NCI-H2029 treated with DMSO at 0.1 percent for 48 hours (cell line): ENCODE measurements around the gene SORCS2.

Experiments
- DNase-seq: peaks from one replicate; lab custom pipeline; 2025; lab: John Stamatoyannopoulos, UW

Gene SORCS2

GRCh38 chr4:7530082-7530481 lies 337.7 kb downstream of the SORCS2 start:
- no peak for DNase-seq

- no peak for DNase-seq
Measured at GRCh38 chr4:7530932-7531639, 338.7 kb downstream of the SORCS2 start.

- no peak for DNase-seq
Measured at GRCh38 chr4:7531640-7531994, 339.3 kb downstream of the SORCS2 start.

GRCh38 chr4:7532043-7532442 lies 339.7 kb downstream of the SORCS2 start:
- DNase-seq: no peak

DNA sequence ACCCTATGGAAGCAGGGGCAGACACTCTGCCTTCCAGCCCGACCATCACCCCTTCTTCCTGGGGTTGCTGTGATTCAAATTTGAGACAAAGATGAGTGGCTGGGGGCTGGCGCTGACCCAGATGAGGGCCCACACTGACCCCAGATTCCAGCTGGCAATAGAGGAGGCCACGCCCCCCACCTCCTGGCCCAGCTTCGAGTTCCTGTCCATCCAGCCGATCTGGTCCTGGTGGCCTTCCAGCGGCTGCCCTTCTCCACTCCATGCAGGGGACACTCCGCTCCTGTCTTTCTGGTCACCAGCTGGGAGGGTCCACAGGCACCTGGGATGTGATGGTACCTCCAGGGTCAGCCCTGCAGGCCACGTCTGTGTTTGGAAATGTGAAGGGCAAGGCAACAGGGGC lies 340.9 kb downstream of the SORCS2 start:
- no peak for DNase-seq

DNA sequence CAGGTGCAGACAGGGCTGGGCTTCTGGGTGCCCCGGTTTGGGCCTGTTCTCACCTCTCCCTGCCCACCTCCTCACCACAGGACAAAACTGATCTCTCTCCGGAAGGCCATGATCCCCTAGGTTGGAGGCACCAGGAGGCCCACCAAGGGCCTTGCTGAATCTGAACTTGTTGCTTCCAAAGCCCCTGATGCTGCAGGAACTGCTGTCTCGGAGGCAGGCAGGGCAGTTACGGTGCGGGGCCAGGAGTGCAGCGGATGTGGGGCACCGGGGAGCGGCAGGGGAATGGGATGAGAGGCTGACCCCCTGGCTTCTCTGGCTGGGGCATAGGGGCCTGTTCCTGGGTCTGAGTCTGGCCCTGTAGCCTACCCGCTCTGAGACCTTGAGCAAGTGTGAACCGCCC lies 342.8 kb downstream of the SORCS2 start:
- no peak for DNase-seq

GRCh38 chr4:7535619-7536018 lies 343.3 kb downstream of the SORCS2 start:
- DNase-seq: no peak

- DNase-seq: no peak
Measured at GRCh38 chr4:7536876-7537275, 344.5 kb downstream of the SORCS2 start.

GRCh38 chr4:7537853-7538400 lies 345.6 kb downstream of the SORCS2 start:
- DNase-seq: no peak

DNA sequence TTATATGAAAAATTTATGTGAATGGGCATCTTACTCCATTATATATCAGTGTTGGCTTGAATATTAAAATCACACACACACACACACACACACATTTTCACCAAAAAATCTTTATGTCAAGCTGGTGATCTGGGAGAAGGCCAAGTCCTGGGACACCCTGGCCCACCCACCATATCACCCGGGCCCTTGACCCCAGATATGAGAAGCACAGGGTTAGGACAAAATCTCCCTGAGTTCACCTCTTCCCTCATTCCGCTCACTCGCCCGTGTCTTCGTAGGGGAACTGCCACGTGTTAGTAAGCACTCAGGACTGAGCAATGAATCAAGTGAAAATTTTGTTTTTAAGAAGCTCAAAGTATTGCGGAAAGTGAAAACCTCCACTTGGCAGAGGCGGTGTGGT lies 346.2 kb downstream of the SORCS2 start:
- DNase-seq: no peak

DNA sequence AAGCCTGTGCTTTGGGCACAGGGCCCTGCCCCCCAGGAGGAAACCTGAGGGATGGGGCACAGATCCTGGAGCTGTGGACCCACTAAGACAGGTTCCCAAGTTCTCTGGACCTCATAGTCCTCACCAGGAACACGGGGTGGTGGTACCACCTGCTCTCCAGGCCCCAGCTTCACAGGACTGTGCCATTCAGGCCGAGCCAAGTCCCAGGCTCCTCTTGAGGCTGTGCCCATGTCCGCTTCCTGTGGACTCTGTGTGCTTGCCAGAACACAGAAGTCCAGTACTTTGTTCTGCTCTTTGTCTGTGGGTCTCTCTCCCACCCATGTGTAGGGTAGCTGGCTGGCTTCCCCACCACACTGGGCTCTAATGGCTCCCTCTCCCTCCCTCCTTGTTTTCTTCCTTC lies 346.8 kb downstream of the SORCS2 start:
- DNase-seq: no peak

DNA sequence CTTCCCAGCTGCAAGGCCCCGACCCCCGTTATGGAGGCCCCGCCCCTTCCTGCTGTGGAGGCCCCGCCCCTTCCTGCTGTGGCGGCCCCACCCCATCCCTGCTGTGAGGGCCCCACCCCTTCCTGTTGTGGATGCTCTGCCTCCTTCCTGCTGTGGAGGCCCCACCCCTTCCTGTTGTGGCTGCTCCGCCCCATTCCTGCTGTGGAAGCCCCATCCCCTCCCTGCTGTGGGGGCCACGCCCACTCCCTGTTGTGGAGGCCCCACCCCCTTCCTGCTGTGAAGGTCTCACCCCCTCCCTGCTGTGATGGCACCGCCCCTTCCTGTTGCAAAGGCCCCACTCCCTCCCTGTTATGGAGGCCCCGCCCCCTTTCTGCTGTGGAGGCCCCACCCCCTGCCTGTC lies 347.3 kb downstream of the SORCS2 start:
- DNase-seq: peak; percentile 19

- no peak for DNase-seq
Measured at GRCh38 chr4:7540206-7540605, 347.9 kb downstream of the SORCS2 start.

DNA sequence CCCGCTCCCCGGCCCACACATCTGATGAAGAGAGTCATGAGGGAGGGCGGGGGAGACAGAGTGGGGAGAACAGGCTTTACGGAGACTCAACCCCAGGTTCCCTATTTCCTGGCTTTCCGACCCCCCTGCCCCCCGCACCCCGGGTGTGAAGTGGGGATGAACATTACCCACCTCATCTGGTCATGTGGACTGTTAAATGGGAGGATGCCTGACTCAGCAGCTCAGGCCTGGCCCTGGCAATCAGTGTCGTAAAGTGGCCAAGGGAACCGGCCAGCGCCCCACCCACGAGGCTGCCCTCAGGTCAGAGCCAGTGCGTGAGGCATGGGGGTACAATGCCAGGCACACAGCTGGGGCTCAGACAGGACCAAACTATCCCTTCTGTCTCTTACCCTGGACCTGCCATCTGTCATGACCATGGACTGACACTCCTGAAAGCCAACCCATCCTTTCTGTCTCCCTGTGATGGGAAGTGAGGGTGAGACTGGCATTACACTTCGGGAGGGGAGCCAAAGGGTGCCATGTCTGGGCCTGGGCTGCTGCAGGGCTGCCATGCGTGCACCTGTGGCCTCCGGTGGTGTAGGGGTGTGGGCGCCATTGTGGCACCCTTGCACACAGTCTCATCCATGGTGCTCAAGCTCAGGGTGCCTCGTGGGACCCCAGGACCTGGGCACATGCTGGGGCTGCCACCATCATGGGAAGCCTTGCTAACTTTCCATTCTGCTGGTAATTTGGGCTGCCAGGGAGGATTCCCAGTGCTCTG lies 348.5 kb downstream of the SORCS2 start:
- no peak for DNase-seq

- DNase-seq: no peak
Measured at GRCh38 chr4:7541414-7541810, 349.1 kb downstream of the SORCS2 start.

- no peak for DNase-seq
Measured at GRCh38 chr4:7542781-7543180, 350.4 kb downstream of the SORCS2 start.

DNA sequence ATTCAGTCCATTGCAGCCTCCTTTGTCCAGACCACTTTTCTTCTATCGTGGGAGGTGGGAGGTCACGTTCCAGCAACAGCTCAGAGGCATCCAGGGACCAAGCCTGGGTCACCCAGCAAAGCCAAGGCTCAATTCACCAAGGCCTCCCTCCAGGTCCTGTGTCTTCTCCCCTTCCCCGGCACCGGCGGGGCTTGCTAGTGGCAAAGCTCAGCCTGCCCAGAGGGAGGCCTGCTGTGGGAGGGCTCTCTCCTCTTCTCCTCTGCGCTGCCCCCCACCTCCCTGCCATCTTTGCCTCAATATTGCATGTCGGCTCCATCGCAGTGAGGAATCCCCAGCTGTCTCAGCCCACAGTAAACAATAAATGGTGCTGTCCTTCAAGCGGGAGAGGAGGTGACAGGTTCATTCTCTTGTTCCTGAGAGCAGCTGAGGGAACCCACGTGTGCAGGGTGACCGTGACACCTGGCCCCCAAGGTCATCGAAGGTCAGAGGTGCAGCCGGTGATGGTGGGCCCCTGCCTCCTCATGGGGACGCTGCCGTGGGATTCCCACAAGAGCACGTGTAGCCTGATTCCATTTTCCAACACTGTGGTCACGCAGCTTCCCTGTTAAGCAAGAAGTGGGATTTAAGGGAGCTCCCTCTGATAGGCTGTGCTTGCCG lies 353.9 kb downstream of the SORCS2 start:
- DNase-seq: no peak

DNA sequence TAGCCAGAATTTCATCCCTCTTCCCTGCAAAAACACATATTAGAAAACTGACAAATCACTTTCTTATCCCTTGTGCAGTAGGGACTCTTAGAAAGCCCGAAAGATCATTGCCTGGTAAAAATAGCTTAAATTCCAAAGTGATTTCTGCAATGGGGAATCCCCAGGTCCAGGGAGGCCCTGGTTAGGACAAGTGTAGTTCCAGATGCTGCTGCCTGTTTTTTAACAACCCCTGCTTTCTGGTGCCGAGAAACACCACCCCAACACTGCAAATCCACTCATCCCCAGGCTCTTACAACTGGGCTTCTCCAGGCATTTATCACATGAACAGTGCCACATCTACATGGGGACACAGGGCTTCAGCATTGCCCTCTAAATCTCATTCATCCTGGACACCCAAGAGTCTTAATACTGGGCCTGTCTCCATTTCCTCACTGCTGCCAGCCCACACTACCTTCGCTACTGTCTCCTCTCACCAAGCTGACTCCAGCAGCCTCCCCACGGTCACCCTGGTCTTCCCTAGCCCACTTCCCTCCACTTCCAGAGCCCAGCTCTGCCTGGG lies 354.6 kb downstream of the SORCS2 start:
- DNase-seq: no peak

GRCh38 chr4:7547368-7548040 lies 355.2 kb downstream of the SORCS2 start:
- DNase-seq: peak; percentile 76

- no peak for DNase-seq
Measured at GRCh38 chr4:7549866-7550265, 357.5 kb downstream of the SORCS2 start.

DNA sequence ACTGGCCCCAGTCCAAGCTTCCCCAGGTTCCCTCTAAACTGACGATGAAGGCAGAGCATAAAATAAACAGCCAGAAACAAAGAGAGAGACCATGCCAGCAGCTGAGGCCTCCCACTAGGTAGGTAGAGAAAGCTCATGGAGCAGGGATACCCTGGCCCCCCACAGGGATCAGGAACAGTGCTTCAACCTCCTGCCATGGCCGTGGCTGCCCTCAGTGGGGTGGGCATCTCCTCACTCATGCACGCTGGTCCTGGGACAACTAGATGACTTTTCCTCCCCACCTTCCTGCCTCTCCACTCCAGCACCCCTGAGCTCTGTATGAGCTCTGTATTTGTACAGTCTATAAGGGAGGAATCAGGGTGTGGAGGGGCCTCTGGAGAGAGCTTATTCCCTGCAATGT lies 360.1 kb downstream of the SORCS2 start:
- no peak for DNase-seq

- no peak for DNase-seq
Measured at GRCh38 chr4:7553280-7553679, 360.9 kb downstream of the SORCS2 start.
